Measurements from ENCODE around the gene ZNF774. TPM values are rescaled to one million over a fixed set of nuclear protein-coding genes. Genes with fewer than 3 reads are reported as not detected.

The ZNF774 gene
- total and polyA plus RNA-seq, 2 of the 13 experiments (the other 11 are each of a cell fraction or from before 2014, with no cell fraction given), result 0.59 to 1.4 TPM

GRCh38 chr15:90400759-90401314, 48.8 kb downstream of the ZNF774 start (continued):
- peak; percentile 43; the same call in 1 of the 2 replicates for TF ChIP-seq PAXIP1 (CRISPR knock-in tag; conservative IDR thresholded peaks at IDR 0.05)
- TF ChIP-seq, protein P1, sequence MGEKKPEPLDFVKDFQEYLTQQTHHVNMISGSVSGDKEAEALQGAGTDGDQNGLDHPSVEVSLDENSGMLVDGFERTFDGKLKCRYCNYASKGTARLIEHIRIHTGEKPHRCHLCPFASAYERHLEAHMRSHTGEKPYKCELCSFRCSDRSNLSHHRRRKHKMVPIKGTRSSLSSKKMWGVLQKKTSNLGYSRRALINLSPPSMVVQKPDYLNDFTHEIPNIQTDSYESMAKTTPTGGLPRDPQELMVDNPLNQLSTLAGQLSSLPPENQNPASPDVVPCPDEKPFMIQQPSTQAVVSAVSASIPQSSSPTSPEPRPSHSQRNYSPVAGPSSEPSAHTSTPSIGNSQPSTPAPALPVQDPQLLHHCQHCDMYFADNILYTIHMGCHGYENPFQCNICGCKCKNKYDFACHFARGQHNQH (CRISPR knock-in tag; IDR thresholded peaks at IDR 0.05), result no peak; the same call in 1 of the 2 replicates
- no peak for TF ChIP-seq NFE2L2 (IDR thresholded peaks at IDR 0.05; ENCODE audit: low read length)
- TF ChIP-seq ATF7-NPFF (CRISPR knock-in tag; IDR thresholded peaks at IDR 0.05; ENCODE audit: low read depth), result no peak
- TF ChIP-seq ZNF24 (IDR thresholded peaks at IDR 0.05), result no peak
- TF ChIP-seq ZFP36L1 (CRISPR knock-in tag; IDR thresholded peaks at IDR 0.05), result no peak
- TF ChIP-seq, protein P2, sequence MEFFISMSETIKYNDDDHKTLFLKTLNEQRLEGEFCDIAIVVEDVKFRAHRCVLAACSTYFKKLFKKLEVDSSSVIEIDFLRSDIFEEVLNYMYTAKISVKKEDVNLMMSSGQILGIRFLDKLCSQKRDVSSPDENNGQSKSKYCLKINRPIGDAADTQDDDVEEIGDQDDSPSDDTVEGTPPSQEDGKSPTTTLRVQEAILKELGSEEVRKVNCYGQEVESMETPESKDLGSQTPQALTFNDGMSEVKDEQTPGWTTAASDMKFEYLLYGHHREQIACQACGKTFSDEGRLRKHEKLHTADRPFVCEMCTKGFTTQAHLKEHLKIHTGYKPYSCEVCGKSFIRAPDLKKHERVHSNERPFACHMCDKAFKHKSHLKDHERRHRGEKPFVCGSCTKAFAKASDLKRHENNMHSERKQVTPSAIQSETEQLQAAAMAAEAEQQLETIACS (CRISPR knock-in tag; IDR thresholded peaks at IDR 0.05), result no peak
- TF ChIP-seq HDAC6 (IDR thresholded peaks at IDR 0.05; ENCODE audit: low read depth, low read length), result no peak
- no peak for TF ChIP-seq CCAR2 (optimal IDR thresholded peaks at IDR 0.05; ENCODE audit: low read depth, low read length)
